Caco-2 (cell line): ENCODE measurements around the gene KCNC4. TPM values are rescaled to one million over a fixed set of nuclear protein-coding genes. Genes with fewer than 3 reads are reported as not detected.
A peak's percentile ranks its signal among the peaks of the same experiment; 100 is the strongest.

Experiments used
- BruUV-seq: library from RNA; stranded (reverse); fragments of 400-500 nt; replicated peaks from 2 replicates; lab custom pipeline; 2021; lab: Mats Ljungman, UMichigan
- CTCF ChIA-PET: fragments of 300-600 bp; sonication (Branson Sonifier 250); formaldehyde crosslinking; loops from one replicate; lab custom pipeline; 2022; ENCODE audit warnings: antibody characterized with exemption; lab: Charles Lee
- POLR2A ChIA-PET: fragments of 300-600 bp; sonication (Branson Sonifier 250); formaldehyde crosslinking; loops from one replicate; lab custom pipeline; 2022; ENCODE audit warnings: antibody characterized with exemption; lab: Charles Lee
- DNase-seq, 2 experiments: peaks; one replicate each; pipeline versions ENCODE4 v3.0.0 to v3.0.0-alpha.2; 2020 to 2022
- H3K27me3 ChIP-seq: replicated peaks from 2 replicates; pipeline ENCODE4 v1.6.0; 2011; ENCODE audit warnings: low read length; ENCODE audit not compliant: control insufficient read depth, insufficient read depth
- H3K36me3 ChIP-seq: 2 replicates; pipeline ENCODE4 v1.5.1; 2011; ENCODE audit warnings: low read length; ENCODE audit not compliant: control insufficient read depth, insufficient read depth
- H3K4me1 ChIP-seq: fragments of 250-450 bp; sonication (Bioruptor Pico); 2 replicates; pipeline ENCODE4 v1.5.1; 2020; ENCODE audit warnings: mild to moderate bottlenecking
- H3K4me3 ChIP-seq: 2 replicates; pipeline ENCODE4 v1.5.1; 2011; ENCODE audit warnings: low read depth, mild to moderate bottlenecking, control low read depth, low read length
- H3K9me3 ChIP-seq: fragments of 250-450 bp; sonication (Bioruptor Pico); 2 replicates; pipeline ENCODE4 v1.5.1; 2020; ENCODE audit warnings: mild to moderate bottlenecking, moderate library complexity
- H3K27ac Mint-ChIP-seq: one replicate; pipeline ENCODE4 v1.8.0; 2022; ENCODE audit warnings: mixed read lengths; ENCODE audit not compliant: unreplicated experiment
- H3K27me3 Mint-ChIP-seq: one replicate; pipeline ENCODE4 v1.8.0; 2022; ENCODE audit warnings: mixed read lengths; ENCODE audit not compliant: insufficient read depth, unreplicated experiment
- H3K36me3 Mint-ChIP-seq: one replicate; pipeline ENCODE4 v1.8.0; 2022; ENCODE audit warnings: mild to moderate bottlenecking, mixed read lengths; ENCODE audit not compliant: insufficient read depth, unreplicated experiment
- H3K4me1 Mint-ChIP-seq: one replicate; pipeline ENCODE4 v1.8.0; 2022; ENCODE audit warnings: low read depth, mixed read lengths; ENCODE audit not compliant: unreplicated experiment
- H3K4me3 Mint-ChIP-seq: one replicate; pipeline ENCODE4 v1.8.0; 2022; ENCODE audit warnings: mild to moderate bottlenecking, moderate library complexity, mixed read lengths; ENCODE audit not compliant: unreplicated experiment
- H3K9me3 Mint-ChIP-seq: one replicate; pipeline ENCODE4 v1.8.0; 2022; ENCODE audit warnings: mixed read lengths; ENCODE audit not compliant: unreplicated experiment
- intact Hi-C: fragments of 100-400 bp; cut with micrococcal nuclease; formaldehyde crosslinking; loops from one replicate; pipeline ENCODE4 v1.10.0; 2022; ENCODE audit not compliant: unreplicated experiment
- total RNA-seq: library from RNA; stranded (reverse); gene quantifications from 2 replicates; pipeline ENCODE4 v1.2.3, GENCODE V29; 2022
- TF ChIP-seq, protein P1 (sequence below), 2 experiments: fragments of 200-600 bp in 1 of 2; IDR thresholded peaks; 1 replicate in 1 of 2; 2 replicates in 1 of 2; pipeline versions ENCODE4 v1.5.1 to v1.8.0; 2011 to 2022; ENCODE audit warnings: antibody characterized with exemption in 1 of 2, control low read depth in 1 of 2, inconsistent platforms in 1 of 2, low read depth in 1 of 2, low read length in 1 of 2, mild to moderate bottlenecking in 1 of 2, moderate library complexity in 1 of 2; ENCODE audit not compliant: insufficient read depth in 1 of 2, severe bottlenecking in 1 of 2, unreplicated experiment in 1 of 2

The KCNC4 gene
- total RNA-seq, 1 experiment from 2014 or later: 5.3 TPM

- BruUV-seq: no TSS peak
These were observed 8.6 kb downstream of the KCNC4 start for GRCh38 chr1:110218739-110219138.

DNA sequence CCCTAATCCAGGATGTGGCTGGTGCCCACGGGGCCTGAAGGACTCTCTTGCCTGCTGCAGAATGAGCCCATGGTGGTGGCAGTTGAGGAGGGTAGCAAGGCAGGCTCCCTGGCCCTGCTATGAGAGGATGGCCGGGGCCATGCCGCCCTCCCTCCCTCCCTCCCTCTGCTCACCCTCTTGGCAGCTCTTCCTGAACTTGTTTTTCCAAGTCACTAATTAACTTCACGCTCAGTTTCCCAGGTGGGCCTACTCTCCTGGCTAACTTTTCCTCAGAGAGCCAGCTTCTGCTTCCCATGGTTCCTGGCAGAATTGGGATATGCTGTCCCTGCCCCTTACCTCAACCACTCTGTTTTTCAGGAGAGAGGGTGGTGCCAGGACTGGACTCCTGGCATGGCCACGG lies 10.2 kb downstream of the KCNC4 start:
- peaks cover 14% of the 10 kb centered on the region for H3K4me1 ChIP-seq
- intact Hi-C loops: no loop called here
- Mint-ChIP-seq H3K9me3 (no peaks in the 10 kb centered on the region), H3K4me1 (peaks cover 12% of the 10 kb centered on the region), H3K27me3 (no peaks in the 10 kb centered on the region), H3K4me3 (no peak overlapping the region), H3K27ac (no peak overlapping the region), H3K36me3 (peaks cover 9% of the 10 kb centered on the region)
- POLR2A ChIA-PET: no interaction called here
- no peaks in the 10 kb centered on the region for H3K27me3 ChIP-seq
- BruUV-seq: no TSS peak
- no peak for DNase-seq
- no peaks in the 10 kb centered on the region for H3K36me3 ChIP-seq
- CTCF ChIA-PET: no interaction called here
- no peaks in the 10 kb centered on the region for H3K9me3 ChIP-seq
- TF ChIP-seq, protein P1, sequence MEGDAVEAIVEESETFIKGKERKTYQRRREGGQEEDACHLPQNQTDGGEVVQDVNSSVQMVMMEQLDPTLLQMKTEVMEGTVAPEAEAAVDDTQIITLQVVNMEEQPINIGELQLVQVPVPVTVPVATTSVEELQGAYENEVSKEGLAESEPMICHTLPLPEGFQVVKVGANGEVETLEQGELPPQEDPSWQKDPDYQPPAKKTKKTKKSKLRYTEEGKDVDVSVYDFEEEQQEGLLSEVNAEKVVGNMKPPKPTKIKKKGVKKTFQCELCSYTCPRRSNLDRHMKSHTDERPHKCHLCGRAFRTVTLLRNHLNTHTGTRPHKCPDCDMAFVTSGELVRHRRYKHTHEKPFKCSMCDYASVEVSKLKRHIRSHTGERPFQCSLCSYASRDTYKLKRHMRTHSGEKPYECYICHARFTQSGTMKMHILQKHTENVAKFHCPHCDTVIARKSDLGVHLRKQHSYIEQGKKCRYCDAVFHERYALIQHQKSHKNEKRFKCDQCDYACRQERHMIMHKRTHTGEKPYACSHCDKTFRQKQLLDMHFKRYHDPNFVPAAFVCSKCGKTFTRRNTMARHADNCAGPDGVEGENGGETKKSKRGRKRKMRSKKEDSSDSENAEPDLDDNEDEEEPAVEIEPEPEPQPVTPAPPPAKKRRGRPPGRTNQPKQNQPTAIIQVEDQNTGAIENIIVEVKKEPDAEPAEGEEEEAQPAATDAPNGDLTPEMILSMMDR (IDR thresholded peaks at IDR 0.05; ENCODE audit: insufficient read depth in 1 of 2, low read depth in 1 of 2, low read length in 1 of 2, severe bottlenecking in 1 of 2, unreplicated experiment in 1 of 2): no peak
- H3K4me3 ChIP-seq: no peak overlapping the region

More at GRCh38 chr1:110218739-110219138, 8.6 kb downstream of the KCNC4 start:
- no peaks in the 10 kb centered on the region for H3K4me1 ChIP-seq
- ChIA-PET CTCF (interaction anchor here (0.6 to 1.0 kb wide), 2 partner anchors 11 to 120 kb away, joined by 3 to 4 read pairs; partner anchors contain the start of gene RBM15), POLR2A (no interaction called here)
- Mint-ChIP-seq H3K9me3 (no peaks in the 10 kb centered on the region), H3K27me3 (no peaks in the 10 kb centered on the region), H3K4me1 (no peaks in the 10 kb centered on the region), H3K36me3 (no peaks in the 10 kb centered on the region), H3K4me3 (no peak overlapping the region), H3K27ac (no peak overlapping the region)
- TF ChIP-seq, protein P1 (IDR thresholded peaks at IDR 0.05; ENCODE audit: insufficient read depth in 1 of 2, low read depth in 1 of 2, low read length in 1 of 2, severe bottlenecking in 1 of 2, unreplicated experiment in 1 of 2): no peak
- no peaks in the 10 kb centered on the region for H3K9me3 ChIP-seq
- no peak overlapping the region for H3K4me3 ChIP-seq
- intact Hi-C loops: no loop called here
- peak in 1 of 2 experiments; percentile 12 for DNase-seq
- no peaks in the 10 kb centered on the region for H3K36me3 ChIP-seq
- no peaks in the 10 kb centered on the region for H3K27me3 ChIP-seq

DNA sequence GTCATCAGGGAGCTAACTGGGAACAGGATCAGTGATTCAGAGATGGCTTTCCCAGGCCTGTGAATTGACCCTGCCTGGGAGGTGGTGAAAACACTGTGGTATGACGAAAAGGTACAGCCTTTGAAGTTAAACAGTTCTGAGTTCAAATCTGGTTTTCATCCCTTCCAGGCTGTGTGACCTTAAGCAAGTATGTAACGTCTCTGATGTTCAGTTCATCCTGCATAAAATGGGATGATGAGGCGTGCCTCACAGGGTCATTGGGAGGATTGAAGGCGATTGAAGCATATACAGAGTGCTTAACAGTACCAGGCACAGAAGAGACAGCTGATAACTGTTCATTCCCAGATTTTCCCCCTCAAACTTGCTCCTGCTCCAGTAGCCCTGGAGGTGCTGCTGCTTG lies 11.0 kb downstream of the KCNC4 start:
- H3K4me3 Mint-ChIP-seq: no peak overlapping the region
- Histone ChIP-seq H3K9me3 (no peaks in the 10 kb centered on the region), H3K4me1 (peaks cover 16% of the 10 kb centered on the region), H3K27me3 (no peaks in the 10 kb centered on the region), H3K36me3 (no peaks in the 10 kb centered on the region), H3K4me3 (no peak overlapping the region)
- no peak overlapping the region for H3K27ac Mint-ChIP-seq
- TF ChIP-seq, protein P1 (IDR thresholded peaks at IDR 0.05; ENCODE audit: insufficient read depth in 1 of 2, low read depth in 1 of 2, low read length in 1 of 2, severe bottlenecking in 1 of 2, unreplicated experiment in 1 of 2): no peak
- BruUV-seq: no TSS peak
- no peak for DNase-seq
- no peaks in the 10 kb centered on the region for H3K9me3 Mint-ChIP-seq
- peaks cover 9% of the 10 kb centered on the region for H3K36me3 Mint-ChIP-seq
- intact Hi-C loops: no loop called here
- ChIA-PET CTCF (no interaction called here), POLR2A (no interaction called here)
- H3K4me1 Mint-ChIP-seq: peaks cover 12% of the 10 kb centered on the region
- H3K27me3 Mint-ChIP-seq: no peaks in the 10 kb centered on the region
